SU-DHL-6 (cell line): ENCODE measurements around the gene APC2.

Source experiments
- H2AFZ ChIP-seq: fragments of 200-600 bp; sonication (generic); 2 replicates; pipeline ENCODE4 v1.6.1; 2014; ENCODE audit warnings: low read depth, mild to moderate bottlenecking, moderate library complexity, mixed read lengths, antibody characterized with exemption, low read length; ENCODE audit not compliant: severe bottlenecking
- H3F3A ChIP-seq: fragments of 200-600 bp; shearing (Covaris generic); 2 replicates; pipeline ENCODE4 v1.6.0; 2016; ENCODE audit warnings: antibody characterized with exemption, mild to moderate bottlenecking; ENCODE audit not compliant: insufficient read depth
- H3K27ac ChIP-seq: fragments of 200-600 bp; sonication (generic); 2 replicates; pipeline ENCODE4 v1.5.1; 2016; ENCODE audit warnings: low read depth, mild to moderate bottlenecking, low read length, moderate library complexity, mixed read lengths
- H3K27me3 ChIP-seq: fragments of 200-600 bp; sonication (generic), shearing (Covaris generic); 2 replicates; pipeline ENCODE4 v1.6.0; 2014; ENCODE audit warnings: mild to moderate bottlenecking, low read length
- H3K36me3 ChIP-seq: fragments of 200-600 bp; sonication (generic); 2 replicates; pipeline ENCODE4 v1.6.1; 2014; ENCODE audit warnings: mild to moderate bottlenecking, low read length, mixed read lengths
- H3K4me2 ChIP-seq: fragments of 300-600, 200-600 bp; shearing (Covaris generic), sonication (generic); 2 replicates; pipeline ENCODE4 v1.6.0; 2014; ENCODE audit warnings: low read length, low read depth, mild to moderate bottlenecking; ENCODE audit not compliant: poor library complexity, severe bottlenecking
- H3K4me3 ChIP-seq: fragments of 200-600 bp; sonication (generic); 2 replicates; pipeline ENCODE4 v1.5.1; 2014; ENCODE audit warnings: antibody characterized with exemption, low read length, mild to moderate bottlenecking, mixed read lengths; ENCODE audit not compliant: insufficient read depth, poor library complexity, severe bottlenecking
- H3K79me2 ChIP-seq: fragments of 200-600 bp; sonication (generic); 2 replicates; pipeline ENCODE4 v1.6.1; 2014; ENCODE audit warnings: mild to moderate bottlenecking, low read length, moderate library complexity; ENCODE audit not compliant: insufficient read depth
- H3K9ac ChIP-seq: fragments of 200-600 bp; sonication (generic); 2 replicates; pipeline ENCODE4 v1.7.0; 2014; ENCODE audit warnings: mild to moderate bottlenecking, low read length
- H3K9me2 ChIP-seq: fragments of 200-600 bp; sonication (generic); replicated peaks from 2 replicates; pipeline ENCODE4 v1.6.1; 2014; ENCODE audit warnings: low read length; ENCODE audit not compliant: insufficient read depth
- H3K9me3 ChIP-seq: fragments of 200-600 bp; sonication (generic); 2 replicates; pipeline ENCODE4 v1.6.1; 2014; ENCODE audit warnings: low read length, mixed read lengths; ENCODE audit not compliant: insufficient read depth
- H4K20me1 ChIP-seq: fragments of 200-600 bp; sonication (generic); 2 replicates; pipeline ENCODE4 v1.6.1; 2014; ENCODE audit warnings: low read depth, mild to moderate bottlenecking, antibody characterized with exemption, low read length, moderate library complexity, mixed read lengths
- CTCF ChIP-seq: fragments of 200-600 bp; sonication (generic); IDR thresholded peaks from one replicate; pipeline ENCODE4 v1.5.1; 2017; ENCODE audit warnings: antibody characterized with exemption, mild to moderate bottlenecking, low read length, moderate library complexity; ENCODE audit not compliant: insufficient read depth, poor library complexity, severe bottlenecking
- EZH2phosphoT487 ChIP-seq: fragments of 200-600 bp; sonication (generic), shearing (Covaris generic); conservative IDR thresholded peaks from 2 replicates; pipeline ENCODE4 v1.6.1; 2018; ENCODE audit warnings: mild to moderate bottlenecking, antibody characterized with exemption, low read length, moderate library complexity, mixed read lengths

Gene APC2

GRCh38 chr19:1502433-1503088, 52.6 kb downstream of the APC2 start:
- no peaks in the 10 kb centered on the region for H3K27me3 ChIP-seq
- H4K20me1 ChIP-seq = no peaks in the 10 kb centered on the region
- no peak overlapping the region for H3K27ac ChIP-seq
- H3K4me2 ChIP-seq = no peak overlapping the region
- no peaks in the 10 kb centered on the region for H3F3A ChIP-seq
- H3K9me3 ChIP-seq = no peaks in the 10 kb centered on the region
- H3K4me3 ChIP-seq = no peak overlapping the region
- no peaks in the 10 kb centered on the region for H3K79me2 ChIP-seq
- H3K9ac ChIP-seq = no peak overlapping the region
- TF ChIP-seq CTCF = no peak
- TF ChIP-seq EZH2phosphoT487 = no peak
- no peaks in the 10 kb centered on the region for H3K9me2 ChIP-seq
- H2AFZ ChIP-seq = no peak overlapping the region
- no peaks in the 10 kb centered on the region for H3K36me3 ChIP-seq

- Histone ChIP-seq H2AFZ (no peak overlapping the region), H3F3A (no peaks in the 10 kb centered on the region), H3K27ac (no peak overlapping the region), H3K79me2 (no peaks in the 10 kb centered on the region), H3K9me3 (no peaks in the 10 kb centered on the region), H3K4me2 (no peak overlapping the region), H3K4me3 (no peak overlapping the region), H3K9ac (no peak overlapping the region), H3K27me3 (no peaks in the 10 kb centered on the region), H3K36me3 (no peaks in the 10 kb centered on the region), H4K20me1 (no peaks in the 10 kb centered on the region), H3K9me2 (no peaks in the 10 kb centered on the region)
- TF ChIP-seq CTCF (peak; percentile 59), EZH2phosphoT487 (no peak)
These were observed 53.4 kb downstream of the APC2 start for GRCh38 chr19:1503089-1503924.

- Histone ChIP-seq H4K20me1 (no peaks in the 10 kb centered on the region), H3K4me2 (no peak overlapping the region), H3F3A (no peaks in the 10 kb centered on the region), H3K79me2 (no peaks in the 10 kb centered on the region), H3K9me2 (no peaks in the 10 kb centered on the region), H3K27me3 (no peaks in the 10 kb centered on the region), H3K36me3 (no peaks in the 10 kb centered on the region), H2AFZ (no peak overlapping the region), H3K4me3 (no peak overlapping the region), H3K9me3 (no peaks in the 10 kb centered on the region), H3K9ac (no peak overlapping the region), H3K27ac (no peak overlapping the region)
- TF ChIP-seq CTCF = no peak
- TF ChIP-seq EZH2phosphoT487 = no peak
These were observed 54.2 kb downstream of the APC2 start for GRCh38 chr19:1503925-1504773.
